GM18870 (cell line): ENCODE measurements around the gene MDP1.

Source experiments
- ATAC-seq: cut with Tn5 transposase; IDR thresholded peaks from one replicate; pipeline ENCODE4 v1.9.1; 2021; ENCODE audit warnings: moderate library complexity; ENCODE audit not compliant: unreplicated experiment

MDP1 gene

GRCh38 chr14:24182110-24182882 is 33.6 kb downstream of the MDP1 start:
- ATAC-seq: no peak

GRCh38 chr14:24181371-24182077 is 34.3 kb downstream of the MDP1 start:
- no peak for ATAC-seq

- ATAC-seq: no peak
Measured at GRCh38 chr14:24179961-24180796, 35.7 kb downstream of the MDP1 start.

GRCh38 chr14:24179294-24179960 is 36.4 kb downstream of the MDP1 start:
- no peak for ATAC-seq

- ATAC-seq: no peak
Measured at GRCh38 chr14:24178399-24179178, 37.3 kb downstream of the MDP1 start.

GRCh38 chr14:24177891-24178290 is 38.0 kb downstream of the MDP1 start:
- ATAC-seq: no peak

GRCh38 chr14:24177041-24177825 is 38.6 kb downstream of the MDP1 start:
- ATAC-seq: no peak

GRCh38 chr14:24176599-24176998 is 39.3 kb downstream of the MDP1 start:
- no peak for ATAC-seq

GRCh38 chr14:24172871-24173281 is 43.0 kb downstream of the MDP1 start:
- no peak for ATAC-seq

GRCh38 chr14:24172261-24172860 is 43.5 kb downstream of the MDP1 start:
- no peak for ATAC-seq

- ATAC-seq: peak; percentile 59
Measured at GRCh38 chr14:24171422-24172260, 44.2 kb downstream of the MDP1 start, which contains the start of gene REC8. TSS of gene REC8 (plus strand) at chr14:24172080. CDS start at chr14:24172553, 473 bp downstream.

GRCh38 chr14:24167469-24168114 is 48.3 kb downstream of the MDP1 start:
- ATAC-seq: no peak

- no peak for ATAC-seq
Measured at GRCh38 chr14:24165785-24166184, 50.1 kb downstream of the MDP1 start.

- ATAC-seq: no peak
Measured at GRCh38 chr14:24164518-24164991, 51.3 kb downstream of the MDP1 start.
